ENCODE results near the gene ETFDH.

Gene ETFDH

DNA sequence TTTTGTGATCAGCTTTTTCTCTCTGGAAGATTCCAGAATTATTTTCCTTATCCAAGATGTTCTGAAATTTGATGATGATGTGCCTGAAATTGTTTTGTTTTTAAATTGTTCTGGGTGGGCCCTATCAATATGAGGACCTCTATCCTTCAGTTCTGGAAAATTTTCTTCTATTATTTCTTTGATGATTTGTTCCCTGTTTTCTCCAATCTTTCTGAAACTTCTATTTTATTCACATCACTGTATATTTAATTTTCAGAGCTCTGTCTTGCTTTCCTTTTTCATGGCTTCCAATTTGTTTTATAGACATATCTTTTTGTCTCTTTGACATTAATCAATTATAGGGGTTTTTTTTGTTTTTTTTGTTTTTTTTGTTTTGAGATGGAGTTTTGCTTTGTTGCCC is 84.5 kb downstream of the ETFDH start:
- no peak for DNase-seq

DNA sequence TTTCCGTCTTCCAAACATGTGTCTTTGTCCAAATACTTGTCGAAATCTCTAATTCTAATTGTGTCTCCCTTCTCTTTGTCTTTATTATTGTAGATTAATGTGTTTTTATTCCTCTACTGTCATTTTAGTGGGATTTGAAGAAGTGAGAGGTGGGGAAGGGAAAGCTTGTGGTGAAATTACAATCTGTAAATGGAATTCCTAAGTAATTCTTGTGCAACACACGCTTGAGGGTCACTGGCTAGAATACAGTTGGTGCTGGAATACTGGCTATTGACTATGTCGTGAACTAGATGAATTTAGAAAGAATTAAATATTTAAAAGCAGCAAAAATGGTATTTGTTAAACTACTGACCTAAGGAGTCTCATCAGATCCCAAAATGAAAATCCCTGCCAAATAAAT is 86.0 kb downstream of the ETFDH start:
- DNase-seq, result no peak

DNA sequence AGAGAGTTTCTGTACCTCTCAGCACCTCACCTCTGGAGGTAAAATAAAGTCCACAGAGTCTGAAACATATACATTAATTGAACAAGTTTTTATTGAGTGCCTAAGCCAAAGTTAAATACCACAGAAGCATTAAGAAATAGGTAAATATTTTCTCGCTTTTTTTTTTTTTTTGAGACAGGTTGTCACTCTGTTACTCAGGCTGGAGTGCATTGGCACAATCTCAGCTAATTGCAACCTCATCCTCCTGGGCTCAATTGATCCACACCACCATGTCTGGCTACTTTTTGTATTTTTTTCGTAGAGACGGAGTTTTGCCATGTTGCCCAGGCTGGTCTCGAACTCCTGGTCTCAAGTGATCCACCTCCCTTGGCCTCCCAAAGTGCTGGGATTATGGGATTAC is 86.6 kb downstream of the ETFDH start:
- no peak for DNase-seq

All from hematopoietic multipotent progenitor cell treated with erythropoietin and hydrocortisone succinate and interleukin-3 and kit ligand, for 8 days (in vitro differentiated cells).